ENCODE data around the gene ABLIM2.

ABLIM2 gene

DNA sequence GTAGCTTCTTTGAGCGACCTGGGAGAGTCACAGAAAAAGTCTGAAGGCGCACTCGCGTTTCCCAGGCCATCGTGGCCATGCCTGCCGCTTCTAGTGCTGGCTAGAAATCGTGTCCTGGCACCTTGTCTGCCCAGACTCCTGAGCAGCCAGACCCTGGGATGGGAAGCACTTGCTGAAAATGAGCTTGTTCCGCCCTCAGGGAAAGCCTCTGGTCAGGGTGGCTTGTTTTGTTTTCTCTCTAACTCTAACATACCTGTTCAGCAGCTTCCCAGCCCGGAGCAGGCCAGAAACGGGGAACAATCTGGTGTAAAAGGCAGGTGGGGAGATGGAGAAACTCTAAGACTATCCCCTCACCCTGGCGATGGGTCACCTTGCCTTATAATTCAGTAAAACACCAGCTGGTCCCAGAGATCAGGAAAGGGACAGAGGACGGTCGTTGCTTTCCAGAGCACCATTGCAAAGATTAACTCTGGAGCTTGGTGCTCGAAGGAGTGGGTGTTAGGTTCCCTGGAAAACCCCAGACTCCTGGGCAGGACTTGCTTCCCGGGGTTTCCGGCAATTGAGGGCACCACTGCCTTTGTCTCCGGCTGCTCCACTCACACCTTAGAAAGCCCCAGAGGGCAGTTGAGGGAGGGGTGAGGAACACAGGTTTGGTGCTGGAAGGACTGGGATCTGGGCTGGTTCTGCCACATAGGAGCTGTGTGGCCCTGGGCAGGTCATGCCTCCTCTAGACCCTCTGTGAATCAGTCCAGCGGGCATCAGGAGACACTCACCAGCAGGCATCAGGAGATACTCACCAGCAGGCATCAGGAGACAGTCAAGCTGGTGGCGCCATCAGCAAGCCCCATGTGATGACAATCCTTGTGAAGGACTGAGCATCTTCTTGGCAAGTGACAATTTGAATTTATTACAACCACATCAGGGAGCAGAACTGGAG lies 36.0 kb upstream of the ABLIM2 start:
- DNase-seq = no peak

DNA sequence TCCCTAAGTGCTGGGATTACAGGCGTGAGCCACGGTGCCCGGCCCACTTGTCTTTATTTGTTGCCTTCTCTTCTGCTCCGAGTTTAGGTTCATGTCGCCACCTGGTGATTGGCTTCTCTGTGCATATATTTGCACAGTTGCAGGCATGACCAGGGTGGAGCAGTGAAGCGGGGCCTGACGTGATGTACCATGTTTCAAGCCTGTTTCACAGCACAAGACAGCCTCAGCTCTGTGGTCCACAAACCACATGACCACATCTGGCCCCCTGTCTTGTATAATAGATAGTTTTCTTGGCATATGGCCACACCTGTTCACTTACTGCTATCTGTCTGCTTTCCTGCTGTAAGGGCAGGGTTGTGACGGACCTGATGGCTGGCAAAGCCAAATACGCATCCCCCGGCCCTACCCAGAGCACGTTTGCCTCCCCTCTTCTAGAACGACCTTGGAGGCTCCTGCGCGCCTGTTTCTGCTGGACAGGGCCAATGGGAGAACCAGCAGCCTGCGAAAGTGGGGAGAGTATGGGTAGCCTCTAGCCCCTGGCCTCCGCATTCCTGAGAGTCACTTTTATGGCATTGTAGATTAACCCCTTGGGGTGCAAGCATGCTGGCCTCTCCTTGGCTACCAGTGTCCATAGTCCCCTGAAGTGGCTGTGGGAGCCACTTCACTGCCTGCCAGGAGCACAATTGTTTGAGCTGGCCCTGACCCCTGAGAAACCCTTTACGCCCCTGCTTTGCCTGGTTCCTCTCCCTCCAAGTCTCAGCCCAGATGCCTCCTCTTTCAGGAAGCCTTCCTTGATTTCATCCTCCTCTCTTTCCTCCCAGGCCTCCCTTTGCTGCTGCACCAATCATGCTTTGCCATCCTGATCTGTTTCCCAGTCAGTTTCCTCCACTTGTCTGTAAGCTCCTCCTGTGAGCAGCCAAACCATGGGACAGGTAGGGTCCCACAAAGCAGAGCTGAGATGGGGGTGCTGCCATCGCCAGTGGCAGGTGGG lies 34.4 kb upstream of the ABLIM2 start:
- no peak for DNase-seq

DNA sequence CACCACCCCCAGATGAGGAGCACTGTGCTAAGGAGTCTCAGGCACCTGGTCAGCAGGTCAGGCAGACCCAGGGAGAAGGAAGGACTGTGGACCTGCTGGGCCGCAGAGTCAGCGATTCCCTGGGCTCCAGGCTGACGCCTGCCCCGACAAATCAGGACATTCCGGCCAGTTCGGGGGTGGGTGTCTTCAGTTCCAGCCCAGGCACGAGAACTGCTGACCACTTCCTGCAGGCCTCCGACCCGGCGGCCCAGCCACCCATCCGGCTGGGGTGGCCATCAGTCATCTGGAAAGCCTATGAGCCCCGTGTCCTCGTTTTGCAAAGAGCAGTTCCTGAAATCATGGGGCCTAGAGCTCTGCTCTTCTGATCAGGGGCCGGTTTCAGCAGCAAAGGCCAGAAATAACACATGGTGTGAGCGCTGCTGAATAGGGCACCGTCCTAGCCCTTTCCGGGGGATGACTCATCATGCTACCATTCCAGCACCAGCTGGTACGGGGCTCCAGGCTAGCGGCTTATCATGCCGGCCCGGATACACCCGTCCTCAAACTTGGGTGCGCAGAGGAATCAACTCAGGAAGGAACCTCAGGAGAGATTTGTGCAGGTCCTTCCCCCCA lies 32.6 kb upstream of the ABLIM2 start:
- no peak for DNase-seq

DNA sequence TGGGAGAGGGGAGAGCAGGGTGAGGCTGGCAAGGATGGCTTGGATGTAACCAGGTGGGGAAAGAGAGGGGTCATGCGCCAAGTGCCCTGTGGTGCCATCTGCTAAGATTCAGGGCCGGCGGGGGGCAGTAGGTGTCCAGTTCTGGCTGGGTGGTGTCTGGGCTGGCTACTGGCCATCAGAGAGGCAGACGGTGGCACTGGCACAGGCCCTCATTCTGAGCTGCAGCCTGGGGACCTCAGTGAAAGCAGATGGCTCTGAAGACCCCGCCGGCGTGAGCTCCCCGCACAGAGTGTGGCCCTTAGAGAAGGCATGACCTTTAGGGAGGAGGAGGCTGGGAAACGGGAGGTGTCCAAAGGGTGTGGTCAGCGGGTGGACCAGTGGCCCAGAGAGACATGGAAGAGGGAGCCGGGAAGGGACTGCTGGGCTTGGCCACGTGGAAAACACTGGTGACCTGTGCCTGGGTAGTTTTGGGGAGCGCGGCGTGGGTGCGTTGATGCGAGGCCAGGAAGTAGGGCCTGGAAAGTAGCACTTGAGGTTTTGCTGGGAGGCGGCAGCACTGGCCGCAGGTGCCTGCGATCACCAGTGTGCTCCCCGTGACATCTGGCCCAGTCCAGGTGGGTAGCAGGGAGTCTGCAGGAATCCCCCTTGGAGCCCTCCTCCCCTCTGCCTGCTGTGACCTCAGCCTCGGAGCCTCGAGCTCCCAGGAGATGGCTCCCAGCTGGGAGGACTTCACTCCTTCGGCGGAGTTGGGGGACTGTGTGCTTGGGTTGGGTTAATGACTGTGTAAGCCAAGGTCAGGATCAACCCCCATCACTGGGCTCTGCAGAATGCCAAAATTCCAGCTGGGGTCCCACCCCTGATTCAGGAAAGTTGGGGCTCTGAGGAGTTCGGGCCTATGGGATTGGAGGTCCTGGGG lies 31.2 kb upstream of the ABLIM2 start:
- no peak for DNase-seq

DNA sequence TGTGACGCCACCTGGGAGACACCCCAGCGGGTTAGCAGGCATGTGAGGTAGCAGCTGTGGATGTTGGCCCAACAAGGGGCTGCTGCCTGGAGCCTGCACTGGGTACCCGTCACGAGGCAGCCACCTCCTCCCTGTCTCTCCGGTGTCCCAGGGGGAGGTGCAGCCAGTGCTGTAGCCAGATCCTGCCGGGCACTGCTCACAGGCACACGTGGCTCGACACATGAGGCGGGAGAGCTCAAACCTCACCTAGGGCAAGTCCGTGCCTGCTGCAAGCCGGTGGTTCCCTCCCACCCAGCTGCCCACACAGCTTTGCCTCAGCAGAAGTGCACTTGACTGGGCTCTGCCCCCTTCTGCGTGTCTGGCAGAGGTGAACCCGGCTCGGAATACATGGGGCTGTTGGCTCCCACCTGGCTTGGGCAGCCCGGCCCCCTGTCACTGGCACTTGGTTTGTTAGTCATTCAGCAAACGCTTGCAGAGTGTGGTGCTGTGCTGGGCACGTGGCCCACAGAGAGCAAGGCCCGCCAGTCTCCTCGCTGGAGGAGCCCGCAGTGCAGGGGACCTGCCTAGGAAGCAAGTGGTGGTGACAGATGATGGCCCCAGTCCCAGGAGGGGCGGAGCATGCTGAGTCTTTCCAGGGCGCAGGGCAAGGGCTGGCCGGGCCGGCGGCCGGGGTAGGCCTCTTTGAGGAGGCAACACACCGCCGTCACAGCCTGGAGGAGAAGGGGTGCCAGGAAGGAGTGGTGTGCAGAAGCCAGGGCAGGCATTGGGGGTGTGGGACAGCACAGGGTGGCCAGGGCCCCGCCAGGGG lies 30.3 kb upstream of the ABLIM2 start:
- DNase-seq = no peak

DNA sequence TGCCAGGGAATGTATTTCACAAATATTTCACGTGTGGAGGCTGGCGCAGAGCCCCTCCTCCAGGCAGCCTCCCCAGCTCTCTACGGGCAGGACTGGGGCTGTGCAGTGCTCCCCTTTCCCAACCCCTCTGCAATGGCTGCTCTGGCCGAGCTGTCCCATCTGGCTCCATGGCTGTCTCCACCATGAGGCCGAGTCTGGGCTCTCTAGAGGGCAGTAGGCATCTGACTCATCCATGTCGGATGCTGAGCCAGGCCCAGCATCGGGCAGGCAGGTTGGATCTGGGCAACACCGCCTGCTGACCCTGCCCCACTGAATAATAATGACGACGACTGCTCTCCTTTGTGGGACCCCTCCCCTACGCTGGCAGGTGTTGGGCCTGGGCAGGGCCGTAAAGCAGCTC lies 29.5 kb upstream of the ABLIM2 start:
- no peak for DNase-seq

DNA sequence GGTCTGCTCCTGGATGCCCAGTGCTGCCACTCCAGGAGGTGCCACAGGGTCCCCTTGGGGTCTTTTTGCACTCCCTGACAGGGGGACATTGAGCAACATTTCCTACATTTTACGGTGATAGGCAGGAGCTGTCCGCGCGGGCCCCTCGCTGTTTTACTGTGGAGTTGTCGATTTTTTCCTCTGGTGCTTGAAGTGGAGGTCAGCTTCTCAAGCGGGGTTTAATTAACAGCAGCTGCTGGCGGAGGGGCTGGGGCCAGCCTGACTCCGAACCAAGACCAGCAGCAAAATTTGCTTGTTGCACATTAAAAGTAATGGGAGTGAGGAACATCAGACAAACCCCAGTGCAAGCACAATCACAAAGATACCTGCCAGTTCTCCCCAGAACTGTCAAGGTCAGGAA lies 27.3 kb upstream of the ABLIM2 start:
- no peak for DNase-seq

DNA sequence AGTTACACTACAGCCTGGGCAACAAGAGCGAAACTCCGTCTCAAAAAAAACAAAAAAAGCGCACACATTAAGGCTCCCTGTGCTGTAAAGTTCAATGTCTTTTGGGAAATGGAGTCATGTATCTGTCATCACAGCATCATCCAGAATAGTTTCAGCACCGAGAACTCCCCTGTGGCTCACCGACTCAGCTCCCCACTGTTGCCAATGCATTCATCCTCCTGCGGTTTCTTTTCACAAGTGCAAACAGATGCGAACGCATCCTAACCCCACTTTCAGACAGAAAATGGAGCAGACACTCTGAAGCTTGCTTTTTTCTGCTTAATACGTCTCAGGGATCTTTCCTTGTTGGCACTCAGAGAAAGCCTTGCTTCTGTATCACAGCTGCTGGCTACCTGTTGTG lies 26.7 kb upstream of the ABLIM2 start:
- DNase-seq = no peak

DNA sequence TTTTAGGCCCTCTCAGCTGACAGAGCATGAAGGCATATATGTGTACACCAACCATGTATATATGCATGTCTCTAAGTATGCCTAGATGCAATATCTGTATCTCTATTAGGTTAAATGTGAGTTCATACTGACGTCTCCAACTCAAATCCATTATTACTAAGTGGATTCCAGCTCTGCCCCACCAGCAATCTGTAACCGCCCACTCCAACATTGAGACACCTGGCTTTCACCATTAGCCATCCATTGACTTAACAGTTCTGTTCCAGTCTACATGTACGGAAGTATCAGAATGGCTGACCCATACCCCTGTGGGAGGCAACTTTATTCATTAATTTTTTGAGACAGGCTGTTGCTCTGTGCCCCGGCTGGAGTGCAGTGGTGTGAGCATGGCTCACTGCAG lies 25.4 kb upstream of the ABLIM2 start:
- no peak for DNase-seq

DNA sequence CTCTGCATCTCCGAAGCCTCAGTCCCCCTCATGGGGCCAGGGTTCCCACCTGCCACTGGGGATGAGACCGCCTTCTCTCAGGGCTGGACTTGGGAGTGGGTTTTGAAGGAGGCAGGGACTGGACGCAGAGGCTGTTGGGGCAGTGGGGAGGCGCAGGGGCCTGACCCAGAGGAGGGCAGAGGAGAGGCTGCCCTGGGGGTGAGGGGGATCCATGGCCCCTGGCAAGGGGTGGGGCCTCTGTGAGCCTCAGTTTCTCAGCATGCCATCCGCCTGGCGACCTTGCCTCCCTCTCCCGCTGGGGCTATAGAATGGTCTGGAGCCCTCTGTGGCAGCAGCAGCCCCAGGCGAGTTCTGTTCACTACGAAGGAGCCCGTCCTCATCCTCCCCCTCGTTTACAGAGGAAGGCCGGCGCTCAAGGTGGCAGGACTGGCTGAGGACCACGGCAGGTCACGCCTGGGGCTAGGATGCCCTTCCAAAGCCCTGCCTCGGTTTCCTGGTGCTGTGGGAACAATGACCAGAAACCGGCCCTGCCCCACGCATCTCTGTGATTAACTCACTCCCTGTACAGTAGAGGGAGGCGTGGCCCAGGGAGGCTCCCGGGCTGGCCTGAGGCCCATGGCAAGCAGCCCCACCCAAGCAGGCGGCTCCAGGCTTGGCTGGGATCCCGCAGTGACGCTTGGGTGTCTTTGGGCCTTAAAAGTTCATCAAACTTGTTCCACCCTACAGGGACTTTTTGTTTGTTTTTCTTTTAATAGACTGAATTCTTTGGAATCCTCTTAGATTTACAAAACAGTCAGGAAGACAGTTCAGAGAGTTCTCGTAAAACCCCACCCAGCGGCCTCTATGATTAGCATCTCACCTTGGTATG lies 24.5 kb upstream of the ABLIM2 start:
- no peak for DNase-seq

DNA sequence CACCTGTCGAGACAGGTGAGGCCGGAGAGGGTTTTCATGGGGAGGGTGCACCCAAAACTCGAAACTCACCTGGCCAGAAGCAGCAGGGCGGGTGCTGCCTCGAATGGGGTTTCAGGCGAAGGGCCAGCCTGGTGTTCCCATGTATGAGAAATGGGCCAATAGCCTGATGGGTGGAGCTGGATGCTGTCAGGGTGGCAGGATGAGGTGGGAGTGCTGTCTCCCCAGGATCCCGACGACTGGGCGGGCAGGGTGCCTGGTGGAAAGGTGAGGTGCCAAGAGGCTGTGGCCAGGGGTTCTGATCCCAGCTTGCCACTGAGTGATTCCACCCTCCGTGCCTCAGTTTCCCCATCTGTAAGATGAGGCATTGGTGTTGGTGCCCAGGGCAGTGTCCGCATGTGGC lies 23.7 kb upstream of the ABLIM2 start:
- DNase-seq = no peak

DNA sequence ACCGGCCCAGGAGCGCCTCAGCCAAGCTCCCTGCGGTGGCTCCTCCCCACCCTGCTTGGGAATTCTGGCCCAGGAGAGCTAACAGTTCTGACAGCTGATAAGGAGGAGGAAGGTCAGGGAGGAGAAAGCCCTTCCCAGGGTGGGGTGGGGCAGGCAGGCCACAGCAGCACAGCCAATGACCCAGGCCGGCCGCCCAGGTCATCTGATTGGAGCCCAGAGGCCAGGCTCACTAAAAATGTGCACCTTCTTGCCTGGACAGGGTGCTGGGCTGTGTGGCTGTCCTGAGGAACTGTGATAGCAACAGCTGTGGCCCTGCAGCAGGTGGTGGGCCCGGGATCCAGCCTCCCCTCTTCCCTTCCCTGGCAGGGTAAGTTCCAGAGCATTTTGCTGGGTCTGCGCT lies 23.2 kb upstream of the ABLIM2 start:
- no peak for DNase-seq

DNA sequence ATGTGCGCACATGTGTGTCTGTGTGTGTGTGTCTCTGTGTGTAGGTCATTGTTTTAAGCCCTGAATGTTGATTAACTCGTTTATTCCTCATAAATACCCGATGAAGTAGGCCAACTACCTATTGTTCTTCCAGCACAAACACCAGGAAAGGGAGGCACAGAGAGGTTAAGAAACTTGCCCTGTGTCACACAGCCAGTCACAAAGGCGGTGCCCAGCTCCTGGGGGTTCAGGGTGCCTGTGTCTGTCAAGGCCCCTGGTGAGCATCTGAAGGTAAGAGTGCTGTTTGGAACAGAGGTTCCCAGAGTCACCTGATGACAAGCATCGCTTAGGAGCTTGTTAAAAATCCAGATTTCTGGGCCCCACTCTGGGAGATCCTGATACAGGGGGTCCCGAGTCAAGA lies 22.5 kb upstream of the ABLIM2 start:
- no peak for DNase-seq

DNA sequence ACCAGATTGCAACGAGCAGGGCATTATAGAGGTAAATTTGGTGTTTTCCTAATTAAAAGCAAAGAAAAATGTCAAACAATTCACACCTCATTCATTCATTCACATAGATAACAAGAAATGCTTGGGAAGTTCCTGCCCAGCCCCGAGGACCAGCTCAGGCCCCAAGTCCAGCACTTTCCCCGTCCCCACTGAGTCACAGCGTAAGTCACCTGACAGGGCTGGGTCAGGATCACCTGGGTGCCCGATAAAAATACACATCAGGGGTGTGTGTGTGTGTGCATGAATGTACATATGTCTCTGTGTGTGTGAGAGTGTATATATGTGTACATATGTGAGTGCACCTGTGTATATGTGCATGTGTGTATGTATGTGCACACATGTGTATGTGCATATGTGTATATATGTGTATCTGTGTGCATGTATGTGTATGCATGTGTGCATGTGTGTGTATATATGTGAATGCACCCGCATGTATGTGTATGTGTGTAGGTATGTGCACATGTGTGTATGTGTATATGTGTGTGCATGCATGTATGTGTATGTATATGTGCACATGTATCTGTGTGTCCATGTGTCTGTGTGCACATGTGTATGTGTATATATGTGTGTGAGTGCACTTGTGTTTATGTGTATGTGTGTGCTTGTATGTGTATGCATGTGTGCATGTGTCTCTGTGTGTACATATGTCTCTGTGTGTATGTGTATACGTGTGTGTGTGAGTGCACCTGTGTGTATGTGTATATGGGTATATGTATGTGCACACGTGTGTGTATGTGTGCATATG lies 21.9 kb upstream of the ABLIM2 start:
- DNase-seq = no peak

DNA sequence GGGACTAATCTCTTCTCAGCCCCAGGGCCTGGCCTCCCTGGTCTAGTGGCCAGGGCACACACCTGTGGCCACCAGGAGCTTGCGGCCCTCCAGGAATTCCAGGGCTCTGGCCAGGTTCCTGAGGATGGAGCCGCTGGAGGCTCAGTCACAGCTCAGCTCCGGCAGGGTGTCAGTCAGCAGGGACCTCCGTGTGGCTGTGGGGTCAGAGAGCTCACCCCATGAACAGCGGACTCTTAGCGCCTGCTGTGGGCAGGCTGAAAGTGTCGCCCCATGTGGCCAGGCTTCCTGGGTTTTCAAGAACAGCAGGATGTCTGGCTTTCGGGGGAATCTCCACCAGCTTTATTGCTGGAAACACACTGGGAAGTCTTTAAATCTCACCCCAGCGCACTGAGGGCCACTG lies 21.2 kb upstream of the ABLIM2 start:
- no peak for DNase-seq

DNA sequence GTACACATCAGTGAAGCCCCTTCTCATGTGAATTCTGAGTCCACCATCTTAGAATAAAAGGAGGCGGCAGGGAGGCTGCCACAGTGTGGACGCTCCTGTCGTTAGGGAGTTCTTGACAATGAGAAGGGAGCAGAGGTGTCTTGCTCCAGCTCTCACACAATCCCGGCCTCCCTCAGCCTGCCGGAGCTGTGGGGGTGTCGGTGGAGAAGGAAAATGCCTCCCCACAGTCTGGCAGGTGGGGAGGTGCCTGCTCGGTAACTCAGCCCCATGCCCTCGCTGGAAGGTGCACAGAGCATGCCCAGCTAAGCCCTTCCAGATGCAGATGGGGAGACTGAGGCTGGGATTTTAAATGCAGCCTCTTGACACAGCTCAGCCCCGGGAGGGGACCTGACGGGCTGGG lies 20.5 kb upstream of the ABLIM2 start:
- no peak for DNase-seq

DNA sequence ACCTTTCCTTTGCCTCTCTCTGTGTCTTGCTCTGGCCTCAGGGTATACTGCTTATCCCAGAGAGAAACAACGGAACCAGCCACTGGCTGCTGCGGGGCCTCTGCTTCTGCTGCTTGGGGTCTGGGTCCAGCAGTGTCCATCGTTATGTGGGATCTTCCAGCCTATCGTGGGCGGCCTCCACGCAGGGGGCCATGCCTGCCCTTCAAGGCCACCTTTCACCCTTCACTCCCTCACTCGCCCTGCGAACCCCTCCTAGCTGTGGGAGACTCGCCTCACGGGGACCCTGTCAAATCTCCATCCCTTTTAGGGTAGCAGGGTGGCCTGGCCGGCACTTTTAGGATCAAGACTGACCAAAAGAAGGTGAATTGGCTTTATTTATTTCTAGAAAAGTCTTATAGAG lies 19.3 kb upstream of the ABLIM2 start:
- DNase-seq = no peak

DNA sequence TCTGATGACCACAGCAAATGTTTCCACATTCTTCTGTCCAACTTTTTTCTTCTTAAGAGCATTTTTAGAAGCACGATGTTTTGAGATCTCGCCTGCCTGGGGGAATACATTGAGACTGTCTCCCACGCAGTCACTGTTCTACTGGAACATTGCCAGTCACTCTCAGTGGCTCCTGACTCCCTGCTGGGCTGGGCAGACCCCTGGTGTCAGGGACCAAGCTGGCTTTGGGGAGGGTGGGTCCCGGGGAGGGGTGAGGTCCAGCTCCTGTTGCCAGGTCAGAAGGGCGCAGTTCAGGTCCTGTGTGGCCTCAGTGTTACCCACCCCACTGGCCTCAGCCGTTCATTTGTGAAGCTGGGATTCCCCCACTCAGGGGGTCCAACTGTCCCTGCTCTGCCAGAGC lies 18.9 kb upstream of the ABLIM2 start:
- DNase-seq = no peak
